Measurements from ENCODE around the gene WDCP. TPM values are rescaled to one million over a fixed set of nuclear protein-coding genes. Genes with fewer than 3 reads are reported as not detected.

WDCP gene
- total and polyA plus RNA-seq, 7 donors: 1.2 to 10.0 (median 3.7) TPM

- Histone ChIP-seq H3K27me3 (no peaks in the 10 kb centered on the region), H3K36me3 (peaks cover 0 to 5% (median 2%) of the 10 kb centered on the region in 4 donors), H3K4me3 (no peak overlapping the region), H3K9me3 (no peaks in the 10 kb centered on the region), H3K27ac (no peak overlapping the region), H3K4me1 (no peaks in the 10 kb centered on the region)
- no peak for TF ChIP-seq POLR2A (IDR thresholded peaks at IDR 0.05)
- no peak for TF ChIP-seq EP300 (IDR thresholded peaks at IDR 0.05)
- no peak for TF ChIP-seq POLR2AphosphoS5 (IDR thresholded peaks at IDR 0.05)
- no peak for TF ChIP-seq CTCF (IDR thresholded peaks at IDR 0.05)
- intact Hi-C loops (cut with DNase I): no loop called here
- 56 to 71% methylated on average over 1 of the region's 1 CpG for WGBS, 2 donors
- DNase-seq: no peak
These were observed 54.3 kb downstream of the WDCP start for GRCh38 chr2:23992931-23993330.

- WGBS, 2 donors: 48 to 61% methylated on average over 2 of the region's 2 CpGs
- intact Hi-C loops (cut with DNase I): no loop called here
- H3K4me1 ChIP-seq: no peaks in the 10 kb centered on the region
- H3K36me3 ChIP-seq: peaks cover 0 to 43% (median 9%) of the 10 kb centered on the region in 4 donors
- no peak for DNase-seq
- H3K27ac ChIP-seq: no peak overlapping the region
- no peak overlapping the region for H3K4me3 ChIP-seq
- no peaks in the 10 kb centered on the region for H3K27me3 ChIP-seq
- no peak for TF ChIP-seq EP300 (IDR thresholded peaks at IDR 0.05)
- TF ChIP-seq POLR2AphosphoS5 (IDR thresholded peaks at IDR 0.05): no peak
- peak in 1 of 4 experiments; percentile 23 for TF ChIP-seq CTCF (IDR thresholded peaks at IDR 0.05)
- no peaks in the 10 kb centered on the region for H3K9me3 ChIP-seq
These were observed 58.8 kb downstream of the WDCP start for GRCh38 chr2:23988371-23988770.

Small RNA genes within 50 kb of the gene (small RNA-seq; reads per million reads assigned to genes)
- gene RN7SL610P (0 reads per million in 3 donors), gene RNU6-370P (0 reads per million in 3 donors)

Other genes starting within 250 kb of the WDCP start
- gene ATAD2B, start 120.3 kb downstream of the WDCP start, total RNA-seq: 10 to 100 TPM; 19.7 to 22.5 (median 21.0) TPM
- 1 to 10 TPM; 2.4 to 5.8 (median 3.5) TPM for gene ATAD2B, start 120.3 kb downstream of the WDCP start, polyA plus RNA-seq
- 10 to 100 TPM; 15.0 to 21.2 (median 16.3) TPM for gene UBXN2A, start 106.9 kb downstream of the WDCP start, total RNA-seq
- gene UBXN2A, start 106.9 kb downstream of the WDCP start, polyA plus RNA-seq: 10 to 100 TPM in 1 of 3 donors, 1 to 10 TPM in 2; 8.1 to 11.4 (median 9.5) TPM
- not detected for gene MFSD2B, start 37.3 kb downstream of the WDCP start, total RNA-seq
- under 1 TPM in 1 of 3 donors, not detected in 2; 0.10 TPM for gene MFSD2B, start 37.3 kb downstream of the WDCP start, polyA plus RNA-seq
- 1 to 10 TPM; 3.1 to 8.0 (median 5.7) TPM for gene FKBP1B, start 2.4 kb upstream of the WDCP start, total RNA-seq
- 10 to 100 TPM; 19.3 to 43.7 (median 30.6) TPM for gene FKBP1B, start 2.4 kb upstream of the WDCP start, polyA plus RNA-seq
- 100 to 1,000 TPM in 3 of 4 donors, 10 to 100 TPM in 1; 95.6 to 140 (median 135) TPM for gene SF3B6, start 28.9 kb upstream of the WDCP start, total RNA-seq
- gene SF3B6, start 28.9 kb upstream of the WDCP start, polyA plus RNA-seq: 100 to 1,000 TPM; 163 to 255 (median 183) TPM
- gene TP53I3, start 37.4 kb upstream of the WDCP start, total RNA-seq: 10 to 100 TPM in 2 of 4 donors, 1 to 10 TPM in 2; 3.6 to 27.7 (median 16.8) TPM
- 100 to 1,000 TPM in 1 of 3 donors, 10 to 100 TPM in 2; 74.5 to 144 (median 88.3) TPM for gene TP53I3, start 37.4 kb upstream of the WDCP start, polyA plus RNA-seq
- gene PFN4, start 75.9 kb upstream of the WDCP start, total RNA-seq: 1 to 10 TPM in 1 of 4 donors, not detected in 3; 1.9 TPM
- gene PFN4, start 75.9 kb upstream of the WDCP start, polyA plus RNA-seq: under 1 TPM in 1 of 3 donors, not detected in 2; 0.12 TPM
- 10 to 100 TPM; 24.7 to 44.1 (median 37.2) TPM for gene FAM228B, start 76.1 kb upstream of the WDCP start, total RNA-seq
- gene FAM228B, start 76.1 kb upstream of the WDCP start, polyA plus RNA-seq: 10 to 100 TPM in 1 of 3 donors, 1 to 10 TPM in 2; 1.4 to 11.4 (median 4.7) TPM
- 1 to 10 TPM; 1.5 to 3.6 (median 2.0) TPM for gene FAM228A, start 127.7 kb upstream of the WDCP start, total RNA-seq
- gene FAM228A, start 127.7 kb upstream of the WDCP start, polyA plus RNA-seq: under 1 TPM in 1 of 3 donors, not detected in 2; 0.23 TPM